HG03457 (cell line): Measurements from ENCODE around the gene DCBLD1.
A peak's percentile ranks its signal among the peaks of the same experiment; 100 is the strongest.

Experiments used
- ATAC-seq: cut with Tn5 transposase; IDR thresholded peaks from one replicate; pipeline ENCODE4 v1.9.1; 2021; ENCODE audit warnings: moderate number of reproducible peaks; ENCODE audit not compliant: unreplicated experiment

Gene DCBLD1

DNA sequence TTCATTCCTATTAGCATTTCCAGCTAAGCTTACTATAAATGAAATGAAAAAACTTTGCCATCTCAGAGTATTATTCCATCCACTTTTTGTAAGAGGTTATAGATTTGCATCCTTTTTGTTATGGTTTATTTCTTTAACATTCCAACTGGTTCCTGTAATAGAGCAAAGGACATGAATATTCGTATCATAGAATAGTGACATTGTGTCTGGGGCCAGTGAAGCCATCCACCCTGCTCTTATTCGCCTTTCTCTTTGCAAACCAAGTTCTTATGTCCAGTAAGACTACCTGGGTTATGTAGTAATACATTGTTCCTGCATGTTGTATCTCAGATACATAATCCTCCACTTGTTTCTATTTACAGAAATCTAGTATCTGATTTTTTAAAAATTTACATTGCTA lies 43.1 kb downstream of the DCBLD1 start:
- no peak for ATAC-seq

DNA sequence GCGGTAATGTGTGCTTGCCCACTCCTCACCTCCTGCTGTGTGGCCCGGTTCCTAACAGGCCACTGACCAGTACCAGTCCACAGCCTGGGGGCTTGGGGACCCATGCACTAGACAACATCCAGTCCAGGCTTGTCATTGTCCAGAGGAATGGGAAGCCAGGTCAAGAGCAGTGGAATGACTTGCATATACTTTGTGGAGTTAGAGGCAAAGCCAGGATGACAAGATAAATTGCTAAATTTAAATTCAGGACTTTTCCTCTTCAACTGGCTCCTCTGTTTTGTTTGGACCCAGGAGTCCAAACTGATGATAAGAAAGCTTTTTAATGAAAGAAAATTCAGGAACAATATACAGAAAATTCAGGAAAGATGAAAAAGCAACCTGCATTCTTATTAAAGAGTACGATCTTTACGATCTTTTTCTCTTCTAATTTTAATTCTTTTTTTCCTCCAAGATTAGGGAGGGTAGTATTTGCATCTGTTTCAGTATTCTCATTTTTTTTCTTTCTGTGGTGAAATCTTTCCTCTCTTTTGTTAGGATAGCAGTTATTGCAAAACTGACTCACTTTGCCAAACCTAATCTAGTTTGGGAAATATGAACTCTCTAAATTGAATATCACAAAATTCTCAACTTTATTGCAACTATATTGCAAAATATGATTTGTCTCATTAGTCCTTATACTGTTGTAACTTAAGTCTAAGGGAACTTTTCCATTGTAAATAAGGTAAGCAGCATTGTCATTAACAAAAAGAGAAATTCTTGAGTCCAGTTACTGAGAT lies 48.2 kb downstream of the DCBLD1 start:
- ATAC-seq, result no peak

DNA sequence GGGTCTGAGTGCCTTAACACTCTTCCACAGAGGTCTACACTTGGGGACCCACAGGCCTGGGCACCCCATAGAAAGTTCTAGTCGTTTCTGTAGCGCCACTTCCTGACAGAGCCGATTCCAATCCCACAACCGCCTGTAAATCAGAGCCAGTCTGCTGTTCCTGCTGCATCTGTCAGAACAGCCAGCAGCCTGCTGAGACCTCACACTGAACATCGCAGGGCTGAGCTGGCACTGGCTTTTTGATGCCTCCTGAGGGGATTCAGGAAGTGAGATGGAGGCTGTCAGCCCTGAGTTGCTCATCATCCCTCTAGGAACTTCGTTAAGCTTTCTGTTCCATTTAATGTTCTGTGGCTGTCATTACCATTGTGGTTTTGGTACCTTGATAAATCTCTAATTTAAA lies 48.9 kb downstream of the DCBLD1 start:
- ATAC-seq, result no peak

DNA sequence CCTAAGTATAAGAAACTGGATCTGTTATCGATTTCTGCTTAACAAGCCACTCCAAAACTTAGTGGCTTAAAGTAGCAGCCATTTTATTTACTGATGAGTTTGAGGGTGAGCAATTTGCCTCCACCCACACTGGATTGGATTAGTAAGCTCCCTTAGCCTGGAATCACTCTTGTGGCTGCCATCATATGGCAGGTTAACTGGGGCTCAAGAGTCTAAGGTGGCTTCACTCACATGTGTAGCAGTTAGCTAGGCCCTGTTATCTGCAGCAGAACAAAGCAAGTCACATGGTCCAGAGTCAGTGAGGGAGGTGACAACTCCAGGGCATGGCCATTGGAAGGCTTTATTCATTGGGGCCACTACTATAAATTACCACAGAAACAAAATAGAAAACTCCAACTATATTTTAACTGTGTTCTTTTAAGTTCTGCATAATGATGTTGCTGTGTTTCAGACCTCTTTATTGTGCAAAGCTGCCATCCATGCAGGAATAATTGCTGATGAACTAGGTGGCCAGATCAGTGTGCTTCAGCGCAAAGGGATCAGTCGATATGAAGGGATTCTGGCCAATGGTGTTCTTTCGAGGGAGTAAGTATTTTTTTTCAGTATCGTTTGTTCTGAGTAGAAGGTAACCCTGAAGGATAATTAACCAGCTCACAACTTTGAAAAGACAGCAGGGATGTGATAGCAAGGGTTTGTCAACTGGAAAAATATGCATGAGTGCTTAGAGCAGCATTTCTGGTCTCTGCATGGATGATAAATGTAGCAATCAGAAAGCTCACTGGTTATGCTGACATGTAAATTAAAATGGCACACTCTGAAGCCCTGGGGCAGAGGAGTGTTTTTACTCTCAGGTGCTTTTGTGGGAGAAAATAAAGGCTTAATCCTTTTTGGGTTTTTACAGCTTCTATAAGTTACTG lies 49.6 kb downstream of the DCBLD1 start:
- no peak for ATAC-seq

DNA sequence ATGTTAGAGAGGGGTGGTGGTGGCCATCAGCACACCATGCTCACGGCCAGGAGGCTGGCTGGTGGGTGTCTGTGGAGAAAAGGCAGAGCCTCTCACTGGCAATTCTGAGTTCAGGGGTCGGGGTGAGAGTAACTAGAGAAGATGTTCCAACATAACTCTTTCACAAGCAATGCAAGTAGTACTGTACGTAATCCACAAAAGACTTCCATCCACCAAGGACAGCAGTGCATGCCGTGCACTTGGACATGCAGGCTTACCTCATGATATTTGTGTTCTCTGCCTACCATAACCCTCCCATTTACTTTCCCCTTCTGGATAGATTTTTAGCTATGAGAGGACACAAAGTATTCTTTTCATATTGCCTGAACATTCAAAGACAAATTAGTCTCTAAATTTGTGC lies 51.3 kb downstream of the DCBLD1 start:
- no peak for ATAC-seq

DNA sequence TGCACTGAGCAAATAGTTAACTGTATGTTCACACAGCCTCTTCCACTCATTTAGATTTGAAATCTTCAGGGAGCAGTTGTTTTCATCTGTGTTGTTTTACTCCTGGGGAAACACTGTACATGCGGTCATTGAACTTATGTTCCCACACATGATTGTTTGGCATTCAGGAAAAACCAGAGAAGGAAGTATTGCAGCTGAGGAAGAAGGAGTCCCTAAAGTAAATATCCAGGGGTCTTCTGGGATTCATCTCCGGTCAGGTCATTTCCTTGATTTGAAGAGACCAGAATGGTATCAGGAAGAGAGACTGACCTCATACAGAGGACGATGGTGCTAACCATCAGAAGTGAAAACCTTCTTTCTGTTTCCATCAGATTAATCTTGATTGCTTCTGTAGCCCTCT lies 52.5 kb downstream of the DCBLD1 start:
- ATAC-seq, result no peak

DNA sequence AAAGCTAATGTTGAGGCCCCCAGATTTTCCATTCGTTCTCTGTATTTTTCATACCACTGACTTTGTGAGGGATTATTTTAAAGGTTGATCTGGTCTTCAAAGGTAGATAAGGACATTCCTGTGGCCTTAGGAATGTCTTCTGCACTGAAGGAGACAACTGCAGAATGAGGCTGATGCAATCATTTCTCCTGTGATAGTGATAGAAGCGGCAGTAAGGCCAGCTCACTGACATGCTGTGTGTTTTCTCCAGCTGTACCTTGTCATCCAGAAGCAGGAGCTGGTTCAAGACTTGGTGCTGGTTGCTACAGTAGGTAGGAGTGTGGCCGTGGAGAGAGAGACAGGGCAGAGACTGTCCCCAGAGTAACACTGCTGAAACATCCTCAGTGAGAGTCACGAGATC lies 53.8 kb downstream of the DCBLD1 start:
- ATAC-seq, result no peak

DNA sequence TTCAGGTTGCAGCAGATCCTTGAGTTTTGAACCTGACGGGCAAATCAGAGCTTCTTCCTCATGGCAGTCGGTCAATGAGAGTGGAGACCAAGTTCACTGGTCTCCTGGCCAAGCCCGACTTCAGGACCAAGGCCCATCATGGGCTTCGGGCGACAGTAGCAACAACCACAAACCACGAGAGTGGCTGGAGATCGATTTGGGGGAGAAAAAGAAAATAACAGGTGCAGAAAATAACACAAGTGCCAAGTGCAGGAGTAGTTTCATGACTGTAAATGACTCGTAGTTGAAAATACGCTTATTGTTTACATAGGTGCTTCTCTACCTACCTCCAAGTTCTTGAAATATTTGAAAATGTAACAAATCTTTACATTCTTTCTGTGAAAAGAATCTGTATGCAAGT lies 56.1 kb downstream of the DCBLD1 start:
- ATAC-seq, result no peak

DNA sequence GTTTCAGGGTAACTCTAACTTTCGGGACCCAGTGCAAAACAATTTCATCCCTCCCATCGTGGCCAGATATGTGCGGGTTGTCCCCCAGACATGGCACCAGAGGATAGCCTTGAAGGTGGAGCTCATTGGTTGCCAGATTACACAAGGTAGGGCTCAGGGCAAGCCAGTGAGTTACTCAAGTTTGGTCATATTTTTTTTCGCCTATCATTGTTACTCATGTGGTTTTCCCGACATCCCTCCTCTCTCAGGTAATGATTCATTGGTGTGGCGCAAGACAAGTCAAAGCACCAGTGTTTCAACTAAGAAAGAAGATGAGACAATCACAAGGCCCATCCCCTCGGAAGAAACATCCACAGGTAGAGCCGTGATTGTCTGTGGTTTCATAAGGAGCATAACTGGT lies 58.2 kb downstream of the DCBLD1 start:
- ATAC-seq, result no peak

DNA sequence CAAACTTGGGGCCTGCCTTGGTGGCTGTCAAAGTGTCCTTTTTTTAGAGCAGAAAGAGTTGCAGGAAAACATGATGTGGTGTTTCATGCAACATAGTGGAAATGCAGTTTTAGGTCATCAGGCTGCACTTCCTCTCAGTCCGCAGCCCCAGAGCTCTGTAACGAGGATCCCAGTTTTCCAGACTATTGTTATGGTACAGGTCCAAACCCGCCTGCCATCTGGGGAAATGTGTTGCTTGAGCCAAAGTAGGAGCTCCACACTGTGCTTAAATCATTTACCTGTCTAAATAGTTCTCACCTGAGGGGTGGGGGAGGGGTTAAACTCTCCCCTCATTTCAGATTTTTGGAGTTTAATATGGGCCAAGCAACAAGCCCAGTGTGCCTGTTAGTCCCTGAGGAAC lies 60.0 kb downstream of the DCBLD1 start:
- no peak for ATAC-seq

DNA sequence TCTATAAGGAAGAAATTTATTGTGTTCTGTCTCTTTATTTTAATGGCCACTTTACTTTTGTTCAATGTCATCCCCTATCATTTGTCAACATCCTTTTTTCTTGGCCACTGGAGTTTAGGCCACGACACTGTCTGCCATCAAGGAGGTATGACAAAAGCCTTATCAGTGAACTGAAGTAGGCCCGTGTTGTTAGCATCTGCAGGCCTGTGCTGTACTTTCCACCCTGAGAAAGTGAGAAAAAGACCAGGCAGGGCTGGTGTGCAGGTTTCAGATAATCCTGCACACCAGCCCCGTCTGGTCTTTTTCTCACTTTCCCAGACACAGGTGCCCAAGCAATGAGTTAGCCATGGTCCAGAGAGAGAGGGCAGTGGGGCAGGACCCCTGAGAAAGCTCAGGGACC lies 62.2 kb downstream of the DCBLD1 start:
- ATAC-seq, result no peak

DNA sequence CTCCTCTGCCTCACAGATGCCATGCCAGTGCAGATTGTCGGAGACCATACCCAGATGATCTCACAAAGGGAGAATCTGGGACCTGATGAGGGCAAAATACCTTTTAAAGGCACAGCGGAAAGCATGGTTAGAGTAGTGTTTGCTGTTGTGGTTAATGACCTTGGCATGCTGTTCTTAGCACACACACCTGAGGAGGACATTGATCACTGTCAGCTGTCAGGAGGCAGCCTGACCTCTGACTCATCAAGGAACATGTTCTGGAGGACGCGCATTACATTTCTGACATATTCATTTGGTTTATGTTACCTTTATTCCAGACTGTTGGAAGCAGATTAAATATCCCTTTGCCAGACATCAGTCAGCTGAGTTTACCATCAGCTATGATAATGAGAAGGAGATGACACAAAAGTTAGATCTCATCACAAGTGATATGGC lies 62.7 kb downstream of the DCBLD1 start:
- ATAC-seq, result no peak

DNA sequence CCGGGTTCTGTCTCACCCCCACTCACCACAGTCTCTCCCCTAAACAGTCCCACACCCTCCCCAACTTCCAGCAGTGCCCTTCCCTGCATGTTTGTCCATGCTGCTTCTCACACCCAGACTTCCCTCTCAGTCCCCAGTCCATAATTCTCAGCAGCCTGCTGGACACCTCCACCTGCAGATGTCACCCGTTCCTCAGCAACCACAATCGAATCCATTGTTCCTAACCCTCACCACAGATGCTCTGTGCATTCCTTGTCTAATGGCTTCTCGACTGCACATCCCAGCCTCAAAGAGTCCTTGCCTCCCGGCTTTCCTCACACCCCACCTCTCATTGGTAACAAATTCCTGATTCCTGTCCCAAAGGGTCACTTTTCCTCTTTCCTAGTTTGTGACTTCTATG lies 64.2 kb downstream of the DCBLD1 start:
- no peak for ATAC-seq

DNA sequence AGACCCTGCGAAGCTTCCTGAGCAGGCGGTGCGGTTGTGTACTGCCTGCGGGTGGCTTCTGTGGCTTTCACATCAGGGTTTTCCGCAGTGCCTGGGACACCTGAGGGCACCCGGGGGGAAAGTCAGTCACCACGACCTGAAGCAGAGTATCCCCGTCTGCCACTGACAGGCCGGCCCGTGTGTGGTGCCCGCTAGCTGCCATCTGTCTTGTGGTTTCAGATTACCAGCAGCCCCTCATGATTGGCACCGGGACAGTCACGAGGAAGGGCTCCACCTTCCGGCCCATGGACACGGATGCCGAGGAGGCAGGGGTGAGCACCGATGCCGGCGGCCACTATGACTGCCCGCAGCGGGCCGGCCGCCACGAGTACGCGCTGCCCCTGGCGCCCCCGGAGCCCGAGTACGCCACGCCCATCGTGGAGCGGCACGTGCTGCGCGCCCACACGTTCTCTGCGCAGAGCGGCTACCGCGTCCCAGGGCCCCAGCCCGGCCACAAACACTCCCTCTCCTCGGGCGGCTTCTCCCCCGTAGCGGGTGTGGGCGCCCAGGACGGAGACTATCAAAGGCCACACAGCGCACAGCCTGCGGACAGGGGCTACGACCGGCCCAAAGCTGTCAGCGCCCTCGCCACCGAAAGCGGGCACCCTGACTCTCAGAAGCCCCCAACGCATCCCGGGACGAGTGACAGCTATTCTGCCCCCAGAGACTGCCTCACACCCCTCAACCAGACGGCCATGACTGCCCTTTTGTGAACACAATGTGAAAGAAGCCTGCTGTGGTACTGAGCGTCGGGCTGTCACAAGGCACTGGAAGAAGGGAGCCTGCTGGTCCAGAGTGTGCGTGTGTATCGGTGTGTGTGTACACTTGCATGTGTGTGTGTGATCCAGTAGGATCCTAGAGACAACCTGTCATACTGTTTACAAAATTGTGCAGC lies 65.5 kb downstream of the DCBLD1 start:
- ATAC-seq, result peak; percentile 57

DNA sequence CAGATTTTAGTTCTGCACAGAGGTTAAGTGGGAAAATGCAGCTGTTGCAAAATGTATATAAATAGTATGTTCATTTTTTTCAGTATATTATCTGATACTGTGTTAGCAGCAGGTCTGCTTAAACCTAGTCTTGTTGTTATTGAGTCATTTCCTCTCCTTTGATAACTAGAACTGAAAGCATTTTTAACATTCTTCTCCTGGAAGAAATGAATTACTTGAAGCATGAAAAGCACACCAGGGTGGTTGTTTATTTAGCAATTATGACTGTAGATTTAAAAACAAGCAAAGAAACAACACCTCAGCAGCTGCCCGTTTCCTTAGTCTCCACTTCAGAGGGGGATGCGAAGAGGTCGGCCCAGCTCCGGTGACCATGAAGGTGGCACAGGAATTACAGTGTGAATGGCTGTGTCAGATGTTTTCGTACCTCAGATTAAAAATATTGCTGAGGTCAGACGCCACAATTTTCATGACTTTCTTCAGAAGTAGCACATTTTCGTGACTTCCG lies 66.4 kb downstream of the DCBLD1 start:
- no peak for ATAC-seq

DNA sequence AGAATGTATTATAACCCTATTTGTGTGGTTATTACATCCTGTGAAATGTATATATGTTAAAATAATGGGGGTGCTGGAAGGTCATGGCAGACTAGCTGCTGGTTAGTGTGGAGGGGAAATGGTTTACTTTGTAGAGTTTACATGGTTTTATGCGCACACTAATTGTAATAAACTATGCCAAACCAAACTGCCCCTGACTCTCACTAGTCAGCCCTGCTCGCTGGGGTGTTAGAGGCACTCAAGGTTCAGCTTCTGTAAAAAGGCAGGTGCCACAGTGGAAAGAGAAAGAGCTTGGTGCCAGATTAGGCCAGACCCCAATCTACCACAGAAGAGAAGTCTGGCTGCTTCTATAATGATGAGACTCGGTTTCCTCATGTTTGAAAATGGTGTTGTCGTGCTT lies 67.1 kb downstream of the DCBLD1 start:
- no peak for ATAC-seq

DNA sequence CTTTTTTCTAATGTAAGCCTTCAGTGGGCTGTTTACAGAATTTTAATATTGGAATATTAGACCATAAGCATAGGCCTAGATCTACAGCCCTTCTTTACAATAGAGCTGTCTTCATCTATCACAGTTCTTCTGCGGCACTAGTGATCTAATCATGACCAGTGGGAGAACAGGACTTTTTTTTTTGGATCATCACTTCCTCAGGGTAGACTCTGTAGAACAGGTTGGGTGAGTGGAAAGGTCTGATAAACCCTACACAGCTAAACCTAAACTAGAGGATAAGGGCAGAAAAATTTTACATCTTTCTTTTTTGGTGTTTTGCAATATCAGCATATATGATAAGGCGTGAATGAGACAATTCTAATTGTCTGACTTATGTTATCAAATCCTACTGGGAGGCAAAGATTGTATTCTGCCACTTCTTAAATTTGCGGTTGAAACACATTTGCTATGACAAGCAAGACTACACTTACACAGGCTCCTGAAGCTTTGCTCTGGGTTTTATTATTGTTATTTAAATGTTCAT lies 67.7 kb downstream of the DCBLD1 start:
- no peak for ATAC-seq

DNA sequence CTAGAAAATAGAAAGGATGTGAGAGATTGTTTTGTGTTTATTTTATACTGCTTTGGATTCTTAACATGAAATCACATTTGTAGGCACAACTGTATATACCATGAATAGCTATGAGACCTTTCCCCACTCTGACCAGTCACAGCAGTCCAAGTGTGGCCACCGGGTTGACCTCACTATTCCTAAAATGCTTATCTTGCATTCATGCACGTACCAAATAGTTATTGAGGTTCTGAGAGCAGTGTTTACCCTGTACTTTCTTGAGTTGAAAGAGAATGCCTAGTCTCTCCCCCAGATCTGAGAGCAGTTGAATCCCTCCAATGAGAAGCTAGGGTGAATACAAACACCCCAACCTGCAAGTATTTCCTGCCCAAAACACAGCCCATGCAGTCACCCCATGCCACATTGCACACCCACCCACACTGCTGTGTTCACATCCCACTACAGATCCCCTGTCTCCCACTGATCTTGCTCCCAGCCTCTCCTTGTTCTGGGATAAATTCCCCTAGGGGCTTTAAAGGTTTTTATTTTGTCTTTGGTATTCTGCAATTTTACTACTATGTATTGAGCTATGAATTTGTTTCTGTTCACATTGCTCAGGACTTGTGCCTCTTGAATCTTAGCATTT lies 68.3 kb downstream of the DCBLD1 start:
- no peak for ATAC-seq

DNA sequence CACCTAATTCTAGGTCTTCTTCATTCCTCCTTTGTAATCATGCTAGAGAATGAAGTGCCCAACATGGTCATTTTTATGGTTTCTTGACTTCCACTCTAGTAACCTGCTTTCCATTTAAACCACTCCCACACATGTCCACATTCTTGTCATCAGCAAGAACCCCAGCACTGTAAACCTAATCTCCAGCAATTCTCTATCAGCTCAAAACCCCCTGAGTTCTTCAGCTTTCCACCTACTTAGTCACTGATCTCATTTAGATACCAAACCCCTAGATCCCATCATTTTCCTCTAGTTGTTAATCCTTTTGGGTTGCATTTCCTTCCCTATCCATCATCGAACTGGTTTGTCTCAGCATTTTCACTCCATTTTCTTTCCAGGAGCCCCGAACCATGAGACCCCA lies 70.1 kb downstream of the DCBLD1 start:
- ATAC-seq, result no peak

DNA sequence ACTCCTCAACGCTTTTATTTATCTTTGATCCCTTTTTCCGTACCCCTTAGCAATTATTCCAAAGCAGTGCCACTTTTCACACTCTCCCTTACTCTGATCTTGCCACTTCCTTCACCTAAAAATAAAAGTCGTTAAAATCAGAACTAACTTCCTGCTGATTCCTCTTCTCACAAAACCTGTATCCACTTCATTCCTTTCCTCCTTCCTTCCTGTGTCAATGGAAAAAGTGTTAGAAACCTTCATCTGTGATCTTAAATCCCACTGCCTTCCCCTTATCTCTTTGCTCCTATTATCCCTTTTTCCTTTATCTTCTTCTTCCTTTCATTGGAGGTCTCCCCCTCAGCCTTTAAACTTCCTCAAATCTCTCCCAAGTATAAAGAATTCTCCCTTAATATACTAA lies 70.7 kb downstream of the DCBLD1 start:
- no peak for ATAC-seq
